ENCODE data around the gene GNAI3. TPM values are rescaled to one million over a fixed set of nuclear protein-coding genes. Genes with fewer than 3 reads are reported as not detected.

The GNAI3 gene
- total RNA-seq, 1 experiment from 2014 or later: 9.9 TPM

- H4K5ac ChIP-seq (ENCODE audit: insufficient read length, low read depth, low read length): no peak overlapping the region
- H3K23me2 ChIP-seq (ENCODE audit: insufficient read length, low read depth, low read length, poor library complexity, severe bottlenecking): no peaks in the 10 kb centered on the region
- no peak overlapping the region for H3K27ac Mint-ChIP-seq
- H3K4me1 ChIP-seq (ENCODE audit: insufficient read depth, low read length): peaks cover under 1% of the 10 kb centered on the region; the same call in 1 of the 2 replicates
- WGBS (ENCODE audit: extremely low coverage, insufficient read length, low lambda C conversion rate): no CpG with 5 or more reads among the region's 3 CpGs
- H3K36me3 Mint-ChIP-seq (ENCODE audit: insufficient read depth in 1 of 3, low read depth in 3 of 3): peaks cover 0 to 2% (median 0%) of the 10 kb centered on the region in 3 experiments; a peak in 3 of 7 replicates
- H3K27ac ChIP-seq (ENCODE audit: insufficient read length, low read depth, low read length): no peak overlapping the region
- no peak overlapping the region for H2BK120ac ChIP-seq (ENCODE audit: low read depth, low read length, poor library complexity, severe bottlenecking)
- H3K18ac ChIP-seq (ENCODE audit: insufficient read length, low read depth, low read length): no peak overlapping the region
- H2BK5ac ChIP-seq (ENCODE audit: insufficient read length, low read length): no peak overlapping the region
- H4K8ac ChIP-seq (replicated peaks; ENCODE audit: insufficient read length, low read depth, low read length): no peak overlapping the region
- no peak overlapping the region for H4K91ac ChIP-seq (ENCODE audit: insufficient read length, low read depth, low read length)
- H2BK20ac ChIP-seq (ENCODE audit: low read depth, low read length, poor library complexity, severe bottlenecking): no peak overlapping the region
- H2BK15ac ChIP-seq (ENCODE audit: low read depth, low read length): no peak overlapping the region
- no peaks in the 10 kb centered on the region for H3K27me3 ChIP-seq (ENCODE audit: insufficient read depth, low read length)
- H3K9ac ChIP-seq (ENCODE audit: extremely low read depth, insufficient read length, low read length): no peak overlapping the region
- no peak overlapping the region for H2AK5ac ChIP-seq (ENCODE audit: insufficient read length, low read length)
- H2BK12ac ChIP-seq (ENCODE audit: insufficient read length, low read depth, low read length): no peak overlapping the region
- H4K20me1 ChIP-seq (ENCODE audit: control insufficient read depth, insufficient read depth, insufficient read length): no peaks in the 10 kb centered on the region
- H2AFZ ChIP-seq (ENCODE audit: low read length): no peak overlapping the region
- DNase-seq: no peak
- H3K14ac ChIP-seq (ENCODE audit: insufficient read depth, low read length): no peak overlapping the region
- no peaks in the 10 kb centered on the region for H3K9me3 ChIP-seq (ENCODE audit: control insufficient read depth, low read depth, low read length)
- no peak for TF ChIP-seq CTCF (conservative IDR thresholded peaks at IDR 0.05)
- no peak overlapping the region for H3K23ac ChIP-seq (ENCODE audit: insufficient read length, low read depth, low read length)
- no peak overlapping the region for H3K4me3 Mint-ChIP-seq
- H3K79me1 ChIP-seq (ENCODE audit: insufficient read depth, low read depth, low read length, poor library complexity, severe bottlenecking): no peaks in the 10 kb centered on the region
- no peaks in the 10 kb centered on the region for H3K79me2 ChIP-seq (ENCODE audit: insufficient read depth, low read length)
- H3K4me1 Mint-ChIP-seq: peaks cover 3 to 9% of the 10 kb centered on the region in 2 experiments
- H3K4ac ChIP-seq (ENCODE audit: low read depth, low read length): no peak overlapping the region
- no peak overlapping the region for H3K56ac ChIP-seq (ENCODE audit: insufficient read length, low read depth, low read length)
- H3K4me2 ChIP-seq (ENCODE audit: insufficient read depth, insufficient read length, low read length): no peak overlapping the region
- H3T11ph ChIP-seq (ENCODE audit: low read length): no peak overlapping the region
- H3K9me3 Mint-ChIP-seq: no peaks in the 10 kb centered on the region
- H3K27me3 Mint-ChIP-seq (ENCODE audit: low read depth): no peaks in the 10 kb centered on the region
Measured at GRCh38 chr1:109603229-109603628, 54.8 kb downstream of the GNAI3 start.

All from H9 (cell line).